Measurements from ENCODE around the gene STPG1.

GRCh38 chr1:24425922-24426321 lies 12.3 kb upstream of the STPG1 start:
- TF ChIP-seq CTCF (IDR thresholded peaks at IDR 0.05; ENCODE audit: insufficient read depth, low read length, poor library complexity, severe bottlenecking) (no peak), EZH2phosphoT487 (conservative IDR thresholded peaks at IDR 0.05; ENCODE audit: low read length) (no peak)

Data from SU-DHL-6 (cell line).